Sigmoid colon (tissue), 7 donors: Measurements from ENCODE around the gene ROBO1. TPM values are rescaled to one million over a fixed set of nuclear protein-coding genes. Genes with fewer than 3 reads are reported as not detected.

Experiments
- DNase-seq: peaks from one replicate; pipeline ENCODE4 v3.0.0-alpha.2; 2019
- H3K27ac ChIP-seq, 4 donors: fragments of 200-600 bp; sonication (generic); one replicate each; pipeline ENCODE4 v1.5.1; 2016 to 2019; ENCODE audit warnings: mild to moderate bottlenecking in 1 of 4
- H3K27me3 ChIP-seq, 3 donors: fragments of 200-600 bp; sonication (generic); one replicate each; pipeline ENCODE4 v1.5.1; 2019; ENCODE audit warnings: mild to moderate bottlenecking in 1 of 3
- H3K36me3 ChIP-seq, 4 donors: fragments of 200-600 bp; sonication (generic); one replicate each; pipeline ENCODE4 v1.5.1; 2016 to 2019
- H3K4me1 ChIP-seq, 4 donors: fragments of 200-600 bp; sonication (generic); one replicate each; pipeline ENCODE4 v1.5.1; 2017 to 2019
- H3K4me3 ChIP-seq, 4 donors: fragments of 200-600 bp; sonication (generic); one replicate each; pipeline ENCODE4 v1.5.1; 2017 to 2019; ENCODE audit warnings: mild to moderate bottlenecking in 2 of 4, moderate library complexity in 1 of 4
- H3K9me3 ChIP-seq, 4 donors: fragments of 200-600 bp in 3 of 4; sonication (generic) in 3 of 4; one replicate each; pipeline versions ENCODE4 v1.5.1 to v1.6.1; 2013 to 2019
- CTCF ChIP-seq, 4 experiments: fragments of 450-650 bp in 3 of 4; fragments of 200-600 bp in 1 of 4; IDR thresholded peaks; one replicate each; pipeline ENCODE4 v1.5.1; 2016 to 2019; ENCODE audit warnings: antibody characterized with exemption in 4 of 4, mild to moderate bottlenecking in 3 of 4, moderate library complexity in 2 of 4
- EP300 ChIP-seq, 4 donors: sonication (generic); formaldehyde crosslinking; IDR thresholded peaks; one replicate each; pipeline ENCODE4 v1.6.1; 2017; ENCODE audit warnings: antibody characterized with exemption in 4 of 4
- POLR2A ChIP-seq, 2 donors: fragments of 450-650 bp; IDR thresholded peaks; one replicate each; pipeline ENCODE4 v1.6.1; 2016; ENCODE audit warnings: antibody characterized with exemption in 2 of 2, mild to moderate bottlenecking in 2 of 2, moderate library complexity in 2 of 2
- POLR2AphosphoS5 ChIP-seq, 4 donors: sonication (generic); formaldehyde crosslinking; IDR thresholded peaks; one replicate each; pipeline ENCODE4 v1.6.1; 2017; ENCODE audit warnings: antibody characterized with exemption in 4 of 4
- WGBS, 2 donors: extraction: QIAGEN DNeasy Blood & Tissue Kit; methylation state at CpG; one replicate each; pipeline ENCODE4 v1.1.7; 2013; 5-methylcytosine and 5-hydroxymethylcytosine counted together
- intact Hi-C: fragments of 100-400 bp; cut with DNase I; formaldehyde crosslinking; loops from one replicate; pipeline ENCODE4 v1.15.1; 2023
- polyA plus RNA-seq, 3 donors: library from polyadenylated mRNA; stranded (reverse); fragments of 200-250 nt; gene quantifications; one replicate each; pipeline ENCODE4 v1.2.3, GENCODE V29; 2013
- total RNA-seq, 4 donors: library from RNA; depleted of rRNA; stranded (reverse); fragments of >200 nt; gene quantifications; one replicate each; pipeline ENCODE4 v1.1.0, GENCODE V29; 2016
- donor health status: healthy with polysubstance abuse.
- donor health status: Bipolar disorder and iron deficiency.
- donor health status: healthy.

ROBO1 gene
- total and polyA plus RNA-seq, 7 donors = 0.69 to 45.7 (median 32.4) TPM

- no peak for DNase-seq
- no peaks in the 10 kb centered on the region for H3K27me3 ChIP-seq
- 15 to 55% methylated on average over 1 of the region's 1 CpG for WGBS, 2 donors
- H3K4me3 ChIP-seq = no peak overlapping the region
- H3K9me3 ChIP-seq = no peaks in the 10 kb centered on the region
- no peaks in the 10 kb centered on the region for H3K36me3 ChIP-seq
- intact Hi-C loops = loop anchor here (10.0 kb wide), 2 partner anchors 57 to 193 kb away; no protein-coding TSS in a partner anchor
- H3K27ac ChIP-seq = no peak overlapping the region
- TF ChIP-seq POLR2A (IDR thresholded peaks at IDR 0.05) = no peak
- no peak for TF ChIP-seq CTCF (IDR thresholded peaks at IDR 0.05)
- no peak for TF ChIP-seq POLR2AphosphoS5 (IDR thresholded peaks at IDR 0.05)
- TF ChIP-seq EP300 (IDR thresholded peaks at IDR 0.05) = no peak
- H3K4me1 ChIP-seq = peaks cover 0 to 8% (median 0%) of the 10 kb centered on the region in 4 donors
These were observed 605.9 kb downstream of the ROBO1 start for GRCh38 chr3:79161941-79162340.

GRCh38 chr3:79160421-79160820 lies 607.4 kb downstream of the ROBO1 start:
- H3K27ac ChIP-seq = no peak overlapping the region
- no peaks in the 10 kb centered on the region for H3K27me3 ChIP-seq
- H3K4me3 ChIP-seq = no peak overlapping the region
- no peaks in the 10 kb centered on the region for H3K9me3 ChIP-seq
- intact Hi-C loops = loop anchor here (10.0 kb wide), 2 partner anchors 56 to 194 kb away; no protein-coding TSS in a partner anchor
- H3K36me3 ChIP-seq = no peaks in the 10 kb centered on the region
- TF ChIP-seq POLR2AphosphoS5 (IDR thresholded peaks at IDR 0.05) (no peak), EP300 (IDR thresholded peaks at IDR 0.05) (no peak), CTCF (IDR thresholded peaks at IDR 0.05) (no peak), POLR2A (IDR thresholded peaks at IDR 0.05) (no peak)
- WGBS, 2 donors = 77 to 87% methylated on average over 1 of the region's 1 CpG
- peaks cover 0 to 8% (median 0%) of the 10 kb centered on the region in 4 donors for H3K4me1 ChIP-seq
- no peak for DNase-seq

GRCh38 chr3:79159736-79160135 lies 608.1 kb downstream of the ROBO1 start:
- no peak for DNase-seq
- H3K9me3 ChIP-seq = no peaks in the 10 kb centered on the region
- intact Hi-C loops = loop anchor here (10.0 kb wide), 2 partner anchors 55 to 195 kb away; no protein-coding TSS in a partner anchor
- no peak overlapping the region for H3K4me3 ChIP-seq
- TF ChIP-seq POLR2A (IDR thresholded peaks at IDR 0.05) (no peak), POLR2AphosphoS5 (IDR thresholded peaks at IDR 0.05) (no peak), CTCF (IDR thresholded peaks at IDR 0.05) (no peak), EP300 (IDR thresholded peaks at IDR 0.05) (no peak)
- WGBS, 2 donors = 73 to 86% methylated on average over 2 of the region's 2 CpGs
- H3K4me1 ChIP-seq = peaks cover 0 to 8% (median 0%) of the 10 kb centered on the region in 4 donors
- no peaks in the 10 kb centered on the region for H3K27me3 ChIP-seq
- H3K27ac ChIP-seq = no peak overlapping the region
- H3K36me3 ChIP-seq = no peaks in the 10 kb centered on the region

- Histone ChIP-seq H3K4me3 (no peak overlapping the region), H3K9me3 (no peaks in the 10 kb centered on the region), H3K4me1 (peaks cover 0 to 5% (median 0%) of the 10 kb centered on the region in 4 donors), H3K27me3 (no peaks in the 10 kb centered on the region), H3K27ac (no peak overlapping the region), H3K36me3 (no peaks in the 10 kb centered on the region)
- TF ChIP-seq EP300 (IDR thresholded peaks at IDR 0.05) = no peak
- no peak for TF ChIP-seq POLR2A (IDR thresholded peaks at IDR 0.05)
- TF ChIP-seq POLR2AphosphoS5 (IDR thresholded peaks at IDR 0.05) = no peak
- TF ChIP-seq CTCF (IDR thresholded peaks at IDR 0.05) = no peak
- intact Hi-C loops = no loop called here
- no peak for DNase-seq
These were observed 610.6 kb downstream of the ROBO1 start for GRCh38 chr3:79157191-79157590.

GRCh38 chr3:79154865-79155264 lies 612.9 kb downstream of the ROBO1 start:
- Histone ChIP-seq H3K4me1 (no peaks in the 10 kb centered on the region), H3K36me3 (no peaks in the 10 kb centered on the region), H3K27me3 (no peaks in the 10 kb centered on the region), H3K27ac (no peak overlapping the region), H3K4me3 (no peak overlapping the region), H3K9me3 (no peaks in the 10 kb centered on the region)
- TF ChIP-seq CTCF (IDR thresholded peaks at IDR 0.05) (no peak), EP300 (IDR thresholded peaks at IDR 0.05) (no peak), POLR2AphosphoS5 (IDR thresholded peaks at IDR 0.05) (no peak), POLR2A (IDR thresholded peaks at IDR 0.05) (no peak)
- DNase-seq = no peak
- intact Hi-C loops = no loop called here
- 28 to 52% methylated on average over 2 of the region's 2 CpGs for WGBS, 2 donors
